Body of pancreas (tissue), 4 donors: ENCODE results near the gene SF3B4. TPM values are rescaled to one million over a fixed set of nuclear protein-coding genes. Genes with fewer than 3 reads are reported as not detected.
A peak's percentile ranks its signal among the peaks of the same experiment; 100 is the strongest.

Experiments used
- ATAC-seq: fragments of 150-250 bp; one replicate; pipeline ENCODE4 v1.9.1; 2016
- DNase-seq, 4 donors: peaks; one replicate each; pipeline ENCODE4 v3.0.0-alpha.2; 2019
- H3K27ac ChIP-seq, 4 donors: fragments of 200-600 bp; sonication (generic); 1 replicate in 3 of 4; 2 replicates in 1 of 4; pipeline versions ENCODE4 v1.5.1 to v1.6.1; 2016 to 2019; ENCODE audit warnings: mild to moderate bottlenecking in 1 of 4, mixed read lengths in 1 of 4, moderate library complexity in 1 of 4
- H3K27me3 ChIP-seq, 2 donors: fragments of 200-600 bp; sonication (generic); one replicate each; pipeline ENCODE4 v1.6.0; 2016; ENCODE audit warnings: mild to moderate bottlenecking in 1 of 2
- H3K36me3 ChIP-seq, 2 donors: fragments of 200-600 bp; sonication (generic); replicated peaks in 1 of 2; 2 replicates each; pipeline ENCODE4 v1.5.1; 2016; ENCODE audit warnings: low read depth in 2 of 2; ENCODE audit not compliant: insufficient read depth in 1 of 2
- H3K4me1 ChIP-seq: fragments of 200-600 bp; sonication (generic); one replicate; pipeline ENCODE4 v1.6.0; 2016
- H3K4me3 ChIP-seq, 2 donors: fragments of 200-600 bp; sonication (generic); 1 replicate in 1 of 2; 2 replicates in 1 of 2; pipeline ENCODE4 v1.5.1; 2016 to 2019
- H3K9me3 ChIP-seq, 3 donors: fragments of 200-600 bp; sonication (generic); 1 replicate in 2 of 3; 2 replicates in 1 of 3; pipeline ENCODE4 v1.5.1; 2016
- CTCF ChIP-seq, 7 experiments: fragments of 450-650 bp in 4 of 7; fragments of 200-600 bp in 3 of 7; sonication (generic) in 3 of 7; IDR thresholded peaks; one replicate each; pipeline ENCODE4 v1.5.1; 2016 to 2019; ENCODE audit warnings: antibody characterized with exemption in 7 of 7
- POLR2A ChIP-seq, 3 donors: fragments of 450-650 bp; IDR thresholded peaks; one replicate each; pipeline ENCODE4 v1.6.1; 2016; ENCODE audit warnings: antibody characterized with exemption in 3 of 3, mild to moderate bottlenecking in 2 of 3
- WGBS, 2 donors: methylation state at CpG; one replicate each; pipeline ENCODE4 v1.1.5; 2017; 5-methylcytosine and 5-hydroxymethylcytosine counted together
- intact Hi-C: fragments of 100-400 bp; cut with DNase I; formaldehyde crosslinking; loops from one replicate; pipeline ENCODE4 v1.15.1; 2023
- total RNA-seq, 2 donors: library from RNA; depleted of rRNA; stranded (reverse); fragments of >200 nt; gene quantifications; one replicate each; pipeline ENCODE4 v1.1.0, GENCODE V29; 2016

SF3B4 gene
- total RNA-seq, 2 donors from 2014 or later: 4.7 to 8.2 TPM

GRCh38 chr1:149903836-149904491 is 23.6 kb downstream of the SF3B4 start:
- Histone ChIP-seq H3K4me1 (peaks cover 9% of the 10 kb centered on the region), H3K9me3 (no peaks in the 10 kb centered on the region), H3K27ac (no peak overlapping the region), H3K4me3 (no peak overlapping the region), H3K27me3 (no peaks in the 10 kb centered on the region), H3K36me3 (no peaks in the 10 kb centered on the region)
- DNase-seq: peak in 1 of 4 donors; percentile 12
- TF ChIP-seq CTCF (IDR thresholded peaks at IDR 0.05) (no peak), POLR2A (IDR thresholded peaks at IDR 0.05) (no peak)
- 62 to 74% methylated on average over 5 of the region's 5 CpGs for WGBS, 2 donors
- ATAC-seq: no peak
- intact Hi-C loops: no loop called here

- 0 to 8% methylated on average over 1 to 65 of the region's 65 CpGs for WGBS, 2 donors
- peak; percentile 80 to 94 (median 93) for TF ChIP-seq POLR2A (IDR thresholded peaks at IDR 0.05)
- peak in 1 of 7 experiments; percentile 7 for TF ChIP-seq CTCF (IDR thresholded peaks at IDR 0.05)
Observed at GRCh38 chr1:149899460-149900284, 27.9 kb downstream of the SF3B4 start, which contains the start of gene BOLA1. Gene BOLA1 (plus strand): TSS chr1:149899568. CDS start chr1:149900060, 492 bp downstream.

GRCh38 chr1:149896575-149896974 is 31.0 kb downstream of the SF3B4 start:
- Histone ChIP-seq H3K36me3 (no peaks in the 10 kb centered on the region), H3K27ac (no peak overlapping the region), H3K4me1 (peaks cover 9% of the 10 kb centered on the region), H3K4me3 (no peak overlapping the region), H3K27me3 (no peaks in the 10 kb centered on the region), H3K9me3 (no peaks in the 10 kb centered on the region)
- DNase-seq: no peak
- intact Hi-C loops: no loop called here
- no peak for ATAC-seq
- no peak for TF ChIP-seq POLR2A (IDR thresholded peaks at IDR 0.05)
- no peak for TF ChIP-seq CTCF (IDR thresholded peaks at IDR 0.05)
- 89 to 92% methylated on average over 4 of the region's 4 CpGs for WGBS, 2 donors

More at GRCh38 chr1:149899460-149900284, 27.9 kb downstream of the SF3B4 start, which contains the start of gene BOLA1:
- H3K9me3 ChIP-seq: no peaks in the 10 kb centered on the region
- intact Hi-C loops: no loop called here
- H3K27ac ChIP-seq: peak within 1 kb of the TSS; percentile 73 to 91 (median 80)
- no peaks in the 10 kb centered on the region for H3K27me3 ChIP-seq
- peak within 1 kb of the TSS; percentile 19 to 32 for H3K4me3 ChIP-seq
- DNase-seq (peak; percentile 92 to 95 (median 94)), ATAC-seq (peak; percentile 99)
- no peaks in the 10 kb centered on the region for H3K36me3 ChIP-seq
- peaks cover 9% of the 10 kb centered on the region for H3K4me1 ChIP-seq

- 16 to 19% methylated on average over 6 of the region's 6 CpGs for WGBS, 2 donors
- DNase-seq: peak; percentile 45 to 51 (median 48)
- TF ChIP-seq CTCF (IDR thresholded peaks at IDR 0.05) (no peak), POLR2A (IDR thresholded peaks at IDR 0.05) (no peak)
- no peaks in the 10 kb centered on the region for H3K9me3 ChIP-seq
- peak overlapping the region; percentile 1 to 28 for H3K4me3 ChIP-seq
- no peak for ATAC-seq
- H3K27me3 ChIP-seq: no peaks in the 10 kb centered on the region
- intact Hi-C loops: no loop called here
- H3K36me3 ChIP-seq: no peaks in the 10 kb centered on the region
- H3K4me1 ChIP-seq: peaks cover 27% of the 10 kb centered on the region
- peak overlapping the region; percentile 98 to 100 (median 100) for H3K27ac ChIP-seq
Observed at GRCh38 chr1:149888999-149889289, 38.7 kb downstream of the SF3B4 start.
